HG02571 (cell line): Measurements from ENCODE around the gene ASTE1.
"Not testable (repeated sequence)": the region's sequence is repeated elsewhere in the genome, so short reads cannot be mapped to it uniquely, and the experiment has no call there.

Source experiments
- ATAC-seq: cut with Tn5 transposase; IDR thresholded peaks from one replicate; pipeline ENCODE4 v1.9.1; 2021; ENCODE audit warnings: mild to moderate bottlenecking, moderate library complexity; ENCODE audit not compliant: unreplicated experiment

ASTE1 gene

GRCh38 chr3:131018970-131019369 lies 7.7 kb downstream of the ASTE1 start:
- ATAC-seq: no peak

GRCh38 chr3:131009698-131010097 lies 16.9 kb downstream of the ASTE1 start:
- ATAC-seq: no peak

GRCh38 chr3:131008326-131008725 lies 18.3 kb downstream of the ASTE1 start:
- no peak for ATAC-seq

GRCh38 chr3:131007782-131008181 lies 18.8 kb downstream of the ASTE1 start:
- ATAC-seq: no peak

GRCh38 chr3:131007256-131007655 lies 19.4 kb downstream of the ASTE1 start:
- ATAC-seq: no peak

GRCh38 chr3:131004603-131005002 lies 22.0 kb downstream of the ASTE1 start:
- ATAC-seq: no peak

- ATAC-seq: no peak
Observed at GRCh38 chr3:131001071-131001470, 25.6 kb downstream of the ASTE1 start.

- no peak for ATAC-seq
Observed at GRCh38 chr3:130997289-130997688, 29.3 kb downstream of the ASTE1 start.

- ATAC-seq: no peak
Observed at GRCh38 chr3:130992344-130992743, 34.3 kb downstream of the ASTE1 start.

- no peak for ATAC-seq
Observed at GRCh38 chr3:130991126-130991525, 35.5 kb downstream of the ASTE1 start.

- ATAC-seq: no peak
Observed at GRCh38 chr3:130990282-130990681, 36.3 kb downstream of the ASTE1 start.

GRCh38 chr3:130981469-130981868 lies 45.2 kb downstream of the ASTE1 start:
- ATAC-seq: no peak

- no peak for ATAC-seq
Observed at GRCh38 chr3:130979117-130979516, 47.5 kb downstream of the ASTE1 start.

- ATAC-seq: no peak
Observed at GRCh38 chr3:130976706-130977105, 49.9 kb downstream of the ASTE1 start.

- no peak for ATAC-seq
Observed at GRCh38 chr3:130975251-130975650, 51.4 kb downstream of the ASTE1 start.

GRCh38 chr3:130974201-130974600 lies 52.4 kb downstream of the ASTE1 start:
- ATAC-seq: no peak

- ATAC-seq: no peak
Observed at GRCh38 chr3:130973406-130973805, 53.2 kb downstream of the ASTE1 start.

- ATAC-seq: not testable (repeated sequence)
Observed at GRCh38 chr3:130972592-130972991, 54.0 kb downstream of the ASTE1 start.

- no peak for ATAC-seq
Observed at GRCh38 chr3:130971208-130971607, 55.4 kb downstream of the ASTE1 start.

GRCh38 chr3:130969621-130970020 lies 57.0 kb downstream of the ASTE1 start:
- ATAC-seq: no peak

GRCh38 chr3:130968221-130968620 lies 58.4 kb downstream of the ASTE1 start:
- ATAC-seq: no peak

- ATAC-seq: no peak
Observed at GRCh38 chr3:130967281-130967680, 59.3 kb downstream of the ASTE1 start.

- ATAC-seq: no peak
Observed at GRCh38 chr3:130963878-130964277, 62.7 kb downstream of the ASTE1 start.
